CD14-positive monocyte (primary cell): ENCODE data around the gene SPON2. TPM values are rescaled to one million over a fixed set of nuclear protein-coding genes. Genes with fewer than 3 reads are reported as not detected.
A peak's percentile ranks its signal among the peaks of the same experiment; 100 is the strongest.

ENCODE experiments used
- DNase-seq, 3 donors: peaks; one replicate each; pipeline ENCODE4 v3.0.0-alpha.2; 2011 to 2022
- H2AFZ ChIP-seq: 2 replicates; pipeline ENCODE4 v1.6.0; 2012; ENCODE audit warnings: mild to moderate bottlenecking, low read depth, low read length, inconsistent platforms; ENCODE audit not compliant: insufficient read depth, poor library complexity, severe bottlenecking
- H3K27ac ChIP-seq, 2 donors: 1 replicate in 1 of 2; 2 replicates in 1 of 2; pipeline ENCODE4 v1.5.1; 2012 to 2013; ENCODE audit warnings: low read length in 2 of 2, control low read depth in 1 of 2, inconsistent platforms in 1 of 2, low read depth in 1 of 2, mild to moderate bottlenecking in 1 of 2
- H3K27me3 ChIP-seq, 2 donors: one replicate each; pipeline versions ENCODE4 v1.6.0 to v1.6.1; 2011 to 2013; ENCODE audit warnings: low read length in 2 of 2; ENCODE audit not compliant: control insufficient read depth in 2 of 2, insufficient read depth in 2 of 2
- H3K36me3 ChIP-seq, 2 donors: replicated peaks in 1 of 2; 1 replicate in 1 of 2; 2 replicates in 1 of 2; pipeline versions ENCODE4 v1.5.1 to v1.6.1; 2012 to 2013; ENCODE audit warnings: low read length in 2 of 2, control low read depth in 1 of 2, inconsistent platforms in 1 of 2, mild to moderate bottlenecking in 1 of 2; ENCODE audit not compliant: insufficient read depth in 2 of 2, control insufficient read depth in 1 of 2
- H3K4me1 ChIP-seq, 2 donors: 1 replicate in 1 of 2; 2 replicates in 1 of 2; pipeline versions ENCODE4 v1.5.1 to v1.6.1; 2012 to 2013; ENCODE audit warnings: low read length in 2 of 2, control low read depth in 1 of 2, inconsistent platforms in 1 of 2, mild to moderate bottlenecking in 1 of 2, moderate library complexity in 1 of 2; ENCODE audit not compliant: insufficient read depth in 2 of 2, control insufficient read depth in 1 of 2
- H3K4me2 ChIP-seq: replicated peaks from 2 replicates; pipeline ENCODE3; 2012; ENCODE audit warnings: low read length, moderate library complexity, mild to moderate bottlenecking; ENCODE audit not compliant: poor library complexity, severe bottlenecking; ENCODE audit errors: extremely low read depth
- H3K4me3 ChIP-seq, 3 experiments: fragments of 200-600 bp in 1 of 3; sonication (generic) in 1 of 3; replicated peaks in 1 of 3; 1 replicate in 2 of 3; 2 replicates in 1 of 3; pipeline ENCODE4 v1.5.1; 2011 to 2013; ENCODE audit warnings: low read length in 3 of 3, mild to moderate bottlenecking in 3 of 3, control low read depth in 2 of 3, low read depth in 2 of 3, inconsistent platforms in 1 of 3, moderate library complexity in 1 of 3
- H3K79me2 ChIP-seq: 2 replicates; pipeline ENCODE4 v1.6.0; 2012; ENCODE audit warnings: mild to moderate bottlenecking, control low read depth, inconsistent platforms, low read length, moderate library complexity; ENCODE audit not compliant: insufficient read depth
- H3K9ac ChIP-seq: 2 replicates; pipeline ENCODE4 v1.6.0; 2017; ENCODE audit warnings: low read length, mild to moderate bottlenecking; ENCODE audit not compliant: insufficient read depth, poor library complexity, severe bottlenecking
- H3K9me3 ChIP-seq, 2 donors: replicated peaks in 1 of 2; 1 replicate in 1 of 2; 2 replicates in 1 of 2; pipeline versions ENCODE4 v1.5.1 to v1.6.1; 2012 to 2013; ENCODE audit warnings: low read length in 2 of 2, control low read depth in 1 of 2; ENCODE audit not compliant: control insufficient read depth in 1 of 2, insufficient read depth in 1 of 2
- H4K20me1 ChIP-seq: 2 replicates; pipeline ENCODE4 v1.6.0; 2012; ENCODE audit warnings: mild to moderate bottlenecking, low read length, control low read depth, moderate library complexity; ENCODE audit not compliant: insufficient read depth
- H3K27ac Mint-ChIP-seq, 7 donors: one replicate each; pipeline ENCODE4 v1.8.0; 2020; ENCODE audit warnings: mild to moderate bottlenecking in 7 of 7, mixed read lengths in 7 of 7, moderate library complexity in 6 of 7, inconsistent platforms in 2 of 7
- H3K27me3 Mint-ChIP-seq, 3 donors: one replicate each; pipeline ENCODE4 v1.8.0; 2021 to 2022; ENCODE audit warnings: low read depth in 3 of 3, mild to moderate bottlenecking in 3 of 3, mixed read lengths in 3 of 3, moderate library complexity in 3 of 3, inconsistent platforms in 1 of 3
- H3K36me3 Mint-ChIP-seq, 2 donors: one replicate each; pipeline ENCODE4 v1.8.0; 2020; ENCODE audit warnings: mixed read lengths in 2 of 2, inconsistent platforms in 1 of 2, mild to moderate bottlenecking in 1 of 2
- H3K4me1 Mint-ChIP-seq: one replicate; pipeline ENCODE4 v1.8.0; 2020; ENCODE audit warnings: mild to moderate bottlenecking, mixed read lengths
- H3K4me3 Mint-ChIP-seq, 2 donors: one replicate each; pipeline ENCODE4 v1.8.0; 2020; ENCODE audit warnings: mild to moderate bottlenecking in 2 of 2, mixed read lengths in 2 of 2, moderate library complexity in 1 of 2
- H3K9me3 Mint-ChIP-seq, 7 donors: one replicate each; pipeline ENCODE4 v1.8.0; 2020 to 2022; ENCODE audit warnings: mixed read lengths in 7 of 7, mild to moderate bottlenecking in 6 of 7, moderate library complexity in 6 of 7, inconsistent platforms in 2 of 7
- WGBS: methylation state at CpG from one replicate; pipeline ENCODE4 v1.1.5; 2013; ENCODE audit warnings: missing lambda C conversion rate; ENCODE audit not compliant: insufficient coverage; 5-methylcytosine and 5-hydroxymethylcytosine counted together
- intact Hi-C, 2 donors: fragments of 100-400 bp; cut with micrococcal nuclease; formaldehyde crosslinking; loops; one replicate each; pipeline versions ENCODE4 v1.15.0 to v1.15.1; 2023
- polyA plus RNA-seq, 3 donors: library from polyadenylated mRNA; depleted of rRNA in 1 of 3; unstranded in 2 of 3; stranded (reverse) in 1 of 3; fragments of 300-500 nt in 2 of 3; fragments of >200 nt in 1 of 3; fragmentation: Illumina TruSeq in 2 of 3; gene quantifications; 1 replicate in 2 of 3; 2 replicates in 1 of 3; pipeline ENCODE4 v1.2.3, GENCODE V29; 2012 to 2021
- TF ChIP-seq, protein P1 (sequence below): fragments of 200-600 bp; IDR thresholded peaks from one replicate; pipeline ENCODE4 v1.8.0; 2022; ENCODE audit warnings: antibody characterized with exemption, mild to moderate bottlenecking

SPON2 gene
- polyA plus RNA-seq, 3 donors = 0.74 to 1.4 (median 0.90) TPM

DNA sequence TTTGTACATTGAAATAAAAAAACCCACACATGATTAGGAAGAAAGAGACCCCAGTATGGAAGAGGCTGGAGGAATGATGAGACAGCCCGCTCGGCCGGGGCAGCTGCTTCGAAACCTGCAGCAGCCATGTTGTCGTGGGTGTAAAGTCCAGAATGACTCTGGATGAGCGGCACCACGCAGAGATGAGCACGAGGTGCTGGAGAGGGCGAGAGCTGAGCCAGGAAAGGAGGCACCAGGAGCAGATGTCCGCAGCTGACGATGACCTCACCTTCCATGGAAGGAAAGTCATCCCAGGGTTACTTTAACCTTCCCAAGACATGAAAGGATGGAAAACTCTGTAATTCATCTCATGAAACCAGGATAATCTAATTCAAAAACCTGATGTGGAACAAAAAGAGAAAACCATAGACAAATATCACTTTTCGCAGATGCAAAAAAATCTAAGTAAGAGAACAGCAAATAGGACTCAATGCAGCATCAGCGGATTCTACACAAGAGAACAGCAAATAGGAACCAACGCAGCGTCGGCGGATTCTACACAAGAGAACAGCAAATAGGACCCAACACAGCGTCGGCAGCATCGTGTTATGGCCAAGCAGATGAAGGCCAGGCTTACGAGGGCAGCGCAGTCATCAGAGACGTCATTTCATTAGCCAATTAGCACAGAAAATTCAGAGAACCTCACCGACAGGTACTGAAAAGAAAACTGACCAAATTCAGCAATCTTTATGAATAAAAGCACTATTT is 25.9 kb upstream of the SPON2 start:
- no peaks in the 10 kb centered on the region for H3K36me3 ChIP-seq
- no peak overlapping the region for H2AFZ ChIP-seq
- H3K4me3 Mint-ChIP-seq = no peak overlapping the region
- no peaks in the 10 kb centered on the region for H3K9me3 Mint-ChIP-seq
- peaks cover 0 to 8% (median 2%) of the 10 kb centered on the region in 3 donors for H3K27me3 Mint-ChIP-seq
- no peak overlapping the region for H3K9ac ChIP-seq
- H3K27ac Mint-ChIP-seq = peak overlapping the region in 1 of 7 donors; percentile 43
- 93% methylated on average over 18 of the region's 24 CpGs for WGBS
- H3K4me3 ChIP-seq = no peak overlapping the region
- H3K27ac ChIP-seq = no peak overlapping the region
- no peaks in the 10 kb centered on the region for H3K27me3 ChIP-seq
- no peaks in the 10 kb centered on the region for H4K20me1 ChIP-seq
- peak in 1 of 3 donors; percentile 1 for DNase-seq
- intact Hi-C loops = no loop called here
- H3K36me3 Mint-ChIP-seq = peaks cover 0 to 2% of the 10 kb centered on the region in 2 donors
- no peaks in the 10 kb centered on the region for H3K79me2 ChIP-seq
- H3K4me2 ChIP-seq = no peak overlapping the region
- peaks cover 28% of the 10 kb centered on the region for H3K4me1 Mint-ChIP-seq
- TF ChIP-seq, protein P1, sequence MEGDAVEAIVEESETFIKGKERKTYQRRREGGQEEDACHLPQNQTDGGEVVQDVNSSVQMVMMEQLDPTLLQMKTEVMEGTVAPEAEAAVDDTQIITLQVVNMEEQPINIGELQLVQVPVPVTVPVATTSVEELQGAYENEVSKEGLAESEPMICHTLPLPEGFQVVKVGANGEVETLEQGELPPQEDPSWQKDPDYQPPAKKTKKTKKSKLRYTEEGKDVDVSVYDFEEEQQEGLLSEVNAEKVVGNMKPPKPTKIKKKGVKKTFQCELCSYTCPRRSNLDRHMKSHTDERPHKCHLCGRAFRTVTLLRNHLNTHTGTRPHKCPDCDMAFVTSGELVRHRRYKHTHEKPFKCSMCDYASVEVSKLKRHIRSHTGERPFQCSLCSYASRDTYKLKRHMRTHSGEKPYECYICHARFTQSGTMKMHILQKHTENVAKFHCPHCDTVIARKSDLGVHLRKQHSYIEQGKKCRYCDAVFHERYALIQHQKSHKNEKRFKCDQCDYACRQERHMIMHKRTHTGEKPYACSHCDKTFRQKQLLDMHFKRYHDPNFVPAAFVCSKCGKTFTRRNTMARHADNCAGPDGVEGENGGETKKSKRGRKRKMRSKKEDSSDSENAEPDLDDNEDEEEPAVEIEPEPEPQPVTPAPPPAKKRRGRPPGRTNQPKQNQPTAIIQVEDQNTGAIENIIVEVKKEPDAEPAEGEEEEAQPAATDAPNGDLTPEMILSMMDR = no peak
- peaks cover 28 to 30% of the 10 kb centered on the region in 2 donors for H3K4me1 ChIP-seq
- no peaks in the 10 kb centered on the region for H3K9me3 ChIP-seq

GRCh38 chr4:1196421-1197183 is 24.2 kb upstream of the SPON2 start:
- peaks cover 15% of the 10 kb centered on the region in 2 donors for H3K4me1 ChIP-seq
- 94% methylated on average over 9 of the region's 13 CpGs for WGBS
- H3K27ac ChIP-seq = no peak overlapping the region
- TF ChIP-seq, protein P1 = no peak
- H3K27me3 Mint-ChIP-seq = peaks cover 0 to 5% (median 2%) of the 10 kb centered on the region in 3 donors
- intact Hi-C loops = no loop called here
- peaks cover 15% of the 10 kb centered on the region for H3K4me1 Mint-ChIP-seq
- no peak overlapping the region for H3K27ac Mint-ChIP-seq
- no peaks in the 10 kb centered on the region for H3K9me3 Mint-ChIP-seq
- peak in 1 of 3 donors; percentile 2 for DNase-seq
- H3K36me3 ChIP-seq = no peaks in the 10 kb centered on the region
- no peaks in the 10 kb centered on the region for H3K79me2 ChIP-seq
- H3K9me3 ChIP-seq = no peaks in the 10 kb centered on the region
- H3K4me2 ChIP-seq = no peak overlapping the region
- no peak overlapping the region for H2AFZ ChIP-seq
- H3K9ac ChIP-seq = no peak overlapping the region
- no peak overlapping the region for H3K4me3 Mint-ChIP-seq
- no peaks in the 10 kb centered on the region for H4K20me1 ChIP-seq
- peaks cover 0 to 2% of the 10 kb centered on the region in 2 donors for H3K36me3 Mint-ChIP-seq
- no peak overlapping the region for H3K4me3 ChIP-seq
- H3K27me3 ChIP-seq = no peaks in the 10 kb centered on the region
